Skin of body (tissue), 2 donors: ENCODE data around the gene GRK6. TPM values are rescaled to one million over a fixed set of nuclear protein-coding genes. Genes with fewer than 3 reads are reported as not detected.

Source experiments
- DNase-seq: peaks from one replicate; lab custom pipeline; 2025; lab: John Stamatoyannopoulos, UW
- total RNA-seq: library from RNA; depleted of rRNA; stranded (reverse); fragments of >200 nt; gene quantifications from one replicate; pipeline ENCODE4 v1.2.3, GENCODE V29; 2014

Gene GRK6
- total RNA-seq, 1 donor from 2014 or later = 23.8 TPM

DNA sequence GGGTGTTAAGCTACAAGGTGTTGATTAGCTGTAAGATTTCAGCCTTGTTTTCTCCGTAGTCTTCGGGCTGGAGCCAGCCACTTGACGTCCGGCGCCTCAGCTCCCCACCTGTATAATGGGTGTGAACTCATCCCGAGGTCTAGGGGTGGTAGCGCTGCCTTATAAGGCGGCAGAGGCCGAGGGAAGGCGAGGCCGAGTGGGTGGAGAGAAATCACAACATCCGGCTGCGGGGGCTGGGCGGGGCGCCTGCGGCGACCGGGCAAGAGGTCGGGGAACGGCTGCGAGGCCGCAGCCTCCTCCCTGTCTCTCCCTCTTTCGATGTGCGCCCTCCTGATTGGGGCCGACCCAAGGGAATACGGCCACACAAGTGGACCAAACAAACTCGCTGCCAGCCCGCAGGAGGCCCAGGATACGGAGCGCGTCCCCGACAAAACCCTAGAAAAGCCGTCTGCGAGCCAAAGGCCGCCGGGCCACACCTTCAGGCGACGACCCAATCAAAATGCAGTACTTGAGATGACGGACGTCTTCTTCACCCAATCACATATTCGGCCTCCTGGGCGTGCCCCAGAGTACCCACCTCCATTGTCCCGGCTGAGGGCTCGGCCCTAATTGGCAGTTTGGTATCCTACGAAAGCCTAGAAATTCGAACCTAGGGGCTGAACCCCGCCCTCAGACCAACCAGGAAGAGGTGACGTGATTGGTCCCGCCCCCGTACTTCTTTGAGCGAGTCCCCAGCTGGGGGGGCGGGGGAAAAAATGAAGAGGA is 493 bp upstream of the GRK6 start:
- peak; percentile 100 for DNase-seq

DNA sequence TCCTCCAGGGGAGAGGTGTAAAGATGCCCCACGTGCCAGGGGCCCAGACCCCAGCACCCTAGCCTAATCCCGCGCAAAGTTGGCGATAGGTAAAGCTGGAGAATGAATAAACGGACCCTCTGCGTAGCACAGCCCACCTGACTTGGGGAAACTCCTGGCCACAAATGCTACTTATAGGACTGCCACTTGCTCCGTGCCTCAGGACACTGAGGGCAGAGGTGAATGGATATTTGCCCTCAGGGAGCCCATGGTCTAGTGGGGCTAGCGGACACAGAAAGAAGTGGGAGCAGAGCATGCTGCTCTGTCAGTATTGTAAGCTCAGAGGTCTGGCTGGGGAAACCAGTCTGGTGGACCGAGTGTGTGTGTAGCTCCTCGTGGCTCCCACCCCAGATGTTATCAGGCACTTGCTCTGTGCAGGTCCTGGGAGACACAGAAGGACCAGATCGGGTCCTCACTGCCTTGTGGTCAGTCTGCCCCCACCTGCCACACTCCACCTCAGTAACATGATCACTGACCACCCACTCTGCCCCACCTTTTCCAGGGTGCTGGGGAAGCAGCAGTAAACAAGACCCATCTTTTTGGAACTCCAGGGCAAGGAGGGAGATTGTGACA is 841 bp downstream of the GRK6 start:
- no peak for DNase-seq

DNA sequence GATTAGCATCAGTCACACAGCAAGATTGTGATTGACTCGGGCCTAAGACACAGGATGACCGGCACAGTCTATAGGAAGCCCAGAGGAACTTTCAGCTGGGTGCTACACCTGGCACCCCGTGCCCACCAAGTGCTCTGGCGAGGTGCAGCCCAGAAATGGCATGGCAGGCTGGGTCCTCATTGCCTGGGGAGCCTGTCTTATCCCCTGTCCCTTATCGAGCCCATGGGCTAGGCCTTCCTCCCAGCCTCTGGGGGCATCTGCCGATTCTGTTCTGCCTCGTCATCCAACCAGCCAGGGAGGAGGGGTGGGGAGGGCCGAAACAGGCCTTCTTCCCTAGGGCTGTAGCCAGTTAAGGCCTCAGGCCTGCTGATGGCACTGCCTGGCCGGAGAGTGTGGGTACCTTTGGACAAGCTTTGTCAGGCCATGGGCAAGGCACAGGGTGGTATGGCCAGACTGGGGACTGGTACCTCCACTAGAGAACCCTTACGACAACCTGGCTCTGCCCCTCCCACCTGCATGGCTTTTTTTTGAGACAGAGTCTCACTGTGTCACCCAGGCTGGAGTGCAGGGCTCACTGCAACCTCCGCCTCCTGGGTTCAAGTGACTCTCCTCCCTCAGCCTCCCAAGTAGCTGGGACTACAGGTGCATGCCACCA is 1.6 kb downstream of the GRK6 start:
- no peak for DNase-seq

DNA sequence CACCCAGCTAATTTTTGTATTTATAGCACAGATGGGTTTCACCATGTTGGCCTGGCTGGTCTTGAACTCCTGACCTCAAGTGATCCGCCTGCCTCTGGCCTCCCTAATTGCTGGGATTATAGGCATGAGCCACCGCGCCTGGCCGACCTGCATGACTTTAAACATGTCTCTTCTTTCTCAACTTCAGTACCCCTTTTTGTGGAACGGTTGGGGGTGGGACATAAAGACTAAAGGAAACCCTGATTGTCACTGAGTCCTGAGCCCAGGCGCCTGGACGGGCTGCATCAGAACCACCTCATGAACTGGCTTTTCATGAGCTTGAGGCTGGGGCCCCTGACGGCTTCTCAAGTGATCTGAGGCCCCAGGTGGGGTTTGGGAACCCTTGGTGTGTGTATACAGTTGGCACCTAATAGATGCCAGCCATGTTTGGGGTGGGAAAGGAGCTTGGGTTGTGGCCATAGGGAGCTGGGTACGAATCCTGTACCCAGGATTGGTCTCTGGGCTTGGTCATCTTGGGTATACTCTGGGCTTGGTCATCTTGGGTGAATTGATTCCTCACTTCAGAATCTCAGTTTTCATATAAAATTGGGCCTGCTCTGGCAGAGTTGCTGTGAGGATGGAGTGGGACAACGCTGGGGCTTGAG is 2.2 kb downstream of the GRK6 start:
- DNase-seq = no peak

DNA sequence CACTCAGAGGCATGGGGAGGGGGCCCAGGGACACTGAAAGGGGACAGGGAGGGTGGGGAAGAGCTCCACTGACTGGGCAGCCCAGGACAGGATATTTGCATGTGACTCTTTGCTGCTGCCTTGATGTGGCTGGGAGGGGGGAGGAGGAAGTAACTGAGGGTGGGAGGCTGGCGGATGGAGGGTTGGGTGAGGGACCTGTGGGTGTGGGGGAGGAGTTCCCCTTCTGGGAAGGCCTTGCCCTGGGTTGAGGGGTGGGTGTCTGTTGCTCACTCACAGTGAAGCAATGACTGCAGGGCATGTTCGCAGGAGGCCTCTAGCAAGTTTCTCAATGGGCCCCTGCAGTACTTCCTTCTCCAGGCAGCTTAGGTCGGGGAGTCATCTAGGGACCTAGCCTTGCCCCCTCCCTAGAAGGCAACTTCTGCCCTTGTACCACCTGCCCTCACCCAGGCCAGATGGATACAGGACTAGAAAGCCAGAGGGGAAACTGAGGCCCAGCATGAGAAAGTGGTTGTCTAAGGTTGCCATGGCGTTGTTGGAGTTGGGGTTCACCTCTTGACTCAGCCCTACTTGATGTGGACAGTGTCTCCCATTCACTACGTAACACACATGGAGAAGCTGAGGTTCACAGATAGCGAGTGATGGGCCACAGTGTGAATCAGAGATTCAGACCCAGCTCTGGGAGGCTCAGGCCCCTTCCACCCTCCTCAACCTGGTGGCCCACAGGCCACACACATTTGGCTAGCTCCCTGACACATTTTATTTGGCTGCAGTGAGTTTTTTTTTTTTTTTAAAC is 3.0 kb downstream of the GRK6 start:
- no peak for DNase-seq

DNA sequence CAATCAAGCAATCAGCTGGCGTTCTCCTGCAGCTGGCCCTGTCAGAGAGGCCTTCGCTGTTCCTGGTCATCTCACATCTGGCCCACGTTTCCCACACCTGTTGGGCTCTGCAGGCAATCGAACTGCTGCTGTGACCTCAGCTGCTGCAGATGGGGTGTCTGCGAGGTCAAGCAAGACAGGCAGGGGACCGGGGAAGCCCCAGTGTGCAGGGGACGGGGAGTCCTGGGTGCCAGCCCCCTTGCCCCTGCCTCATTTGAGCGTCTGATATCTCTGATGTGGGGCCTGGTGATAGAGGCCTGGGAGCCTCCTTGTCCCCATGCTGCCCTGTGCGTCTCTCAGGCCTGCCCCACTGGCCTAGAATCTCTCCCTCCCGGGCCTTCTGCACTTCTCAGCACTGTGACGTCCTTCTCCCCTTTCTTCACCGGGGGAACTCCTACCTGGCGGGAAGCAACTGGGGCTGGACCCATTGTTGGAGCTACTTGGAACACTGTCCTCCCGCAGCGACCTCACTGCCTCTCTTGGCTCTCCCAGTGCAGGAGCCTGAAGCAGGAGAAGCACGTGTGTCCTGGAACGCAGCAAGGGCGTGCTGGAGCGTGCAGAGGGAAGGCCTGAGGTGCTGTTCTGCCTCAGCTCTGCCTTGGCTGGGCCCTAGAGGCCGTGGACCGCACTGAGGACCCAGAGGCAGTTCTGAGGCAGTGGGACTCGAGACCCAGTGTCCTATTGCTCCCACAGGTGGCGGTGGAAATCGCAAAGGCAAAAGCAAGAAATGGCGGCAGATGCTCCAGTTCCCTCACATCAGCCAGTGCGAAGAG is 3.9 kb downstream of the GRK6 start:
- DNase-seq = no peak

DNA sequence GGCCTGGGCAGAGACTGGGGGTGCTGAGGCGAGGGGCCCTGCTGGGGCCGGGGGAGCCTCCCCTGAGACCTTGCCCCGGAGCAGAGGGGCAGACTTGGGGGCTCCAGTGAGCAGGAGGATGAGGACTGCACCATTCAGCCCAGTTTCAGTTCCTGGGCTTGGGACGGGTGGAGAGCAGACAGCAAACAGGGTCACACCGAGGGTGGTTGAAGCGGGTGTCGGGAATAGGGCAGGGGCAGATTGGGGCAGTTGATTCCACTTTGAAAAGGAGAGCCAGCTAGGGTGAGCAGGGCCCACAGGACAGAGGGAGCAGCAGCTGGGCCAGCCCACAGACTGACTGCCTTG is 4.5 kb downstream of the GRK6 start:
- DNase-seq = no peak

DNA sequence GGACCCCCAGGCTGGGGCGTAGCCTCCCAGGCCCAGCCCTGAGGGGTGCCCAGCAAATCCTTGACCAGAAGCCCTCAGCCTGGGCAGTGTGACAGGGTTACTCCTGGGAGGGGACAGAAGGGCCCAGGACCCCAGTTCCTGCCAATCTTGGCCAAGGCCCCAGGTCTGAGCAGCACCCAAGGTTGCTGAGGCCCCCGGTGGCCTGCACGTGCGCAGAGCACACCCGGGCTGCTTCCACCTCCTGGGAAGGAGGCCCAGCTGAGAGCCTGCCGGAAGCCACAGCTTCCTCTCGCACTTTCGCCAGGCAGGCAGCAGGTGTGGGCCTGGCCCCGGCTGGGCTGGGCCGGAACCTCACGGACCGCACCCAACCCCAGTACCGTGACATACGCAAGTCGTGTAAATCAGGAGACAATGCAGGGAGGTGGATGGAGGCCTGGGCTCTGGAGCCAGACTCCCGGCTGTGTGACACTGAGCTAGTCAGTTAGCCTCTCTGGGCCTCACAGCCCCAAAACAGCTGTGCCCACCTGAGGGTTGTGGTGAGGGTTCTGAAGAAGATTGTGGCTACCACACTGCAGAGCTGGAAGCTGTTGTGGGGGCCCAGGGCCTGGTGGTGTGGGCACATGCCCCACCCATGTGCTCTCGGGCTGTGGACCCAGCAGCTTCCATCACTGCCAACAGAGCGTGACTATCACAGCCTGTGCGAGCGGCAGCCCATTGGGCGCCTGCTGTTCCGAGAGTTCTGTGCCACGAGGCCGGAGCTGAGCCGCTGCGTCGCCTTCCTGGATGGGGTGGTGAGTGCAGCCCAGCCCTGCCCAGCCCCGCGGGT is 5.1 kb downstream of the GRK6 start:
- DNase-seq = no peak

DNA sequence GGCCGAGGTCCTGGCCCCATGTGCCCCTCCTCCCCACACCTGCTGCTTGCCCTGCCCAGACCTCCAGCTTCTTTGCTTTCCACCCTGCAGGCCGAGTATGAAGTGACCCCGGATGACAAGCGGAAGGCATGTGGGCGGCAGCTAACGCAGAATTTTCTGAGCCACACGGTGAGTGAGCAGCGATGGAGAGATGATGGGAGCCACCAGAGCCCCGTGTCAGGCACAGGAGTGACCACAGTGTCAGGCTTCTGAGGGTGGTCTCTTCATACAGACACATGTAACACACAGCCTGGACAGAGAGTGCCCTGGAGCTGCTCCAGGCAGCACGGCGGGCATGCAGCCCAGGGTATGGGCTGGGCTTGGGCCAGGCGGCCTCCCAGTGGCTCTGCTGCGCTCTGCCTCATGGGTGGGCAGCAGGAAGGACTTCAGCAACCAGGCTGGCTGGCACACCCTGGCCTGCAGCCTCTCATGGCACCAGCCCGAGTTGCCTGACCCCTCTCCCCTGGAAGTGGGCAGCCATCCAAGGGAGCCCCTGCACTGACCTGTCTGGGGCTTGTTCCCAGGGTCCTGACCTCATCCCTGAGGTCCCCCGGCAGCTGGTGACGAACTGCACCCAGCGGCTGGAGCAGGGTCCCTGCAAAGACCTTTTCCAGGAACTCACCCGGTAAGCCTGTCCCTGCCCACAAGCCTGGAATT is 5.8 kb downstream of the GRK6 start:
- DNase-seq = no peak

DNA sequence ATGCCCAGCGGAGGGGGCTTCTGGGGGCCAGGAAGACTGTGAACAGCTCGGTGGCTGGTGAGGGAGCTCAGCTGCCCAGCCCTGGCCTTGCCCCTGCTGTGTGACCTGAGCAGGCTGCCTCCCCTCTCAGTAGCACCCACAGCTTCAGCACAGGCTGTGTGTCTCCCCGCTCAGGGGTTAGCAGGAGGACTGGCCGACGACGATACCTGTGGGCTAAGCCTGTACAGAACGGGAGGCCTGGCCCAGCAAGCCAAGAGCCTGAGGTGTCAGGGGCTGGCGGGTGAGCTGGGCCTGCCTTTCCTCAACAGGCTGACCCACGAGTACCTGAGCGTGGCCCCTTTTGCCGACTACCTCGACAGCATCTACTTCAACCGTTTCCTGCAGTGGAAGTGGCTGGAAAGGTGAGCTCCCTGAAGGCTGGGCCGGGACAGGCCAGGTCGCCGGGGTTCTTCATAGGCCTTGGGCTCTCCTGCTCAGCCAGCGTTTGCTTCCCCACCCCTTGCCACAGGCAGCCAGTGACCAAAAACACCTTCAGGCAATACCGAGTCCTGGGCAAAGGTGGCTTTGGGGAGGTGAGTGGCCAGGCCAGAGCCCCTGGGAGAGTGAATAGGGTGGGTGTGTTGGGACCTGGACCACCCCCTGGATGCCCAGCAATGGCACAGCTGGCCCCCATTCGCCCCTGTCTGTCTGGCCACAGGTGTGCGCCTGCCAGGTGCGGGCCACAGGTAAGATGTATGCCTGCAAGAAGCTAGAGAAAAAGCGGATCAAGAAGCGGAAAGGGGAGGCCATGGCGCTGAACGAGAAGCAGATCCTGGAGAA is 6.6 kb downstream of the GRK6 start:
- no peak for DNase-seq

DNA sequence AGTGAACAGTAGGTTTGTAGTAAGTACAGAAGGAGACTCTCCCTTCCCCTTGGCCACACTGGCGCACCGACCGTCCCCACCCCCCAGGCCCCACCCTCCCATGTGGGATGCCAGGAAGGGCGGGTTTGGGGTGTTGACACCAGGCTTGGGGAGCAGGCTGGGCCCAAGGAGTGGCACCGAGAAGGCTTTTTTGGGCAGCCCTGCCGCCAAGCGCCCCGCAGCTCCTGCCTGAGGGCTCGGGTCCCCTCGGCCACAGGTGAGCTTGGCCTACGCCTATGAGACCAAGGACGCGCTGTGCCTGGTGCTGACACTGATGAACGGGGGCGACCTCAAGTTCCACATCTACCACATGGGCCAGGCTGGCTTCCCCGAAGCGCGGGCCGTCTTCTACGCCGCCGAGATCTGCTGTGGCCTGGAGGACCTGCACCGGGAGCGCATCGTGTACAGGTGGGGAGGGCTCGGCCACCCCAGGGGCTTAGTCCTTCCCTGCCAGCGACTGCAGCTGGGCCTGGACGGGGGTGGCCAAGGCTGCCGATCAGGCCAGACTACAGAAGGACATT is 7.3 kb downstream of the GRK6 start:
- DNase-seq = no peak

DNA sequence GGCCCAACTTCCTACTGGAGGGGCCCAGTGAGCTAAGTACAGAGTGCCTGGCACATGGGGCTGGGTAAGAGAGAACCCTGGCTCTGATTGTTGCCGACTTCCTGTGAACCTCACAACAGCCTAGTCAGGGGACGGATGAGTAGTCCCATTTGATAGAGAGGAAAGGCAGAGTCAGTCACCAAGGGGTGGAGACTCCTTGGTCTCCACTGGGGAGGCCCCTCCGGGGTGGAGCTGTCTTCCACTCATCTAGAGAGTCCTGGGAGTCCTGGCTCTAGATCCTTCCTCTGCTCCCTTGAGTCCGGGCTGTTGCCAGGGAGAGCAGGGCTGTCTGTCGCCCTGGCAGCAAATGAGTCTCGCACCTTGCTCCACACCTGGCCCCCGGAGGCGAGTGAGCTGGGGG is 8.0 kb downstream of the GRK6 start:
- no peak for DNase-seq

DNA sequence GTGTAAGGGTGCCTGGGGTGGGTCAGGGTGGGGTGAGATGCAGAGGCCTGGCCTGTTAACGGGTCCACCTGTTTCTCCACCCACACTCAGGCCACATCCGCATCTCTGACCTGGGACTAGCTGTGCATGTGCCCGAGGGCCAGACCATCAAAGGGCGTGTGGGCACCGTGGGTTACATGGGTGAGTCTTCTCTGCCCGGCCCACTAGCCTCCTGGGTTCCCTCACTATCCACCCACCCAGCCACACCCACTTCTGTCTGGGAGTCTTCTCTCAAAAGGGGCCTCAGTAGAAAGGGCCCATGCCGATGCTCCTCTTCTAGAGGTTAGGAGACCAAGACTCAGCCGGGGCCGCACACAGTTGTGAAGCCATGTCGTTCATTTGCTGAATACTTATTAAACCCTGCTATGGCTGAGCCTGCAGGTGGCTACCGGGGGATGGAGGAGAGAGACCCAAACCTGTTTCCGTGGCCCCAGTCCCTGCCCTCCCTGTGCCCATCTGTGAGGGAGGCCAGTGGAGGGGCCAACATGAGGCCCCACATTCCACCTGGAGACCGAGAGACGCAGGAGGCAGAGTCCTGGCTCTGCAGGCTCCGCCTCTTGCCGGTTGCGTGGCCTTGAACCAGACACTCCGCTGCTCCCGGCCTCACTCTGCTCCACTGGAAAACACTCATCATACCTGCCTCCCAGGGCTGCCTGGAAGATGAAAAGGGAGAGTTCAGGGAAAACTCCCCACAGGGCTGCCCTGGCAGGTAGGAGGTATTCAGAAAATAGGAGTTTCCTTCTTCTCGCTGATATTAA is 8.7 kb downstream of the GRK6 start:
- no peak for DNase-seq

DNA sequence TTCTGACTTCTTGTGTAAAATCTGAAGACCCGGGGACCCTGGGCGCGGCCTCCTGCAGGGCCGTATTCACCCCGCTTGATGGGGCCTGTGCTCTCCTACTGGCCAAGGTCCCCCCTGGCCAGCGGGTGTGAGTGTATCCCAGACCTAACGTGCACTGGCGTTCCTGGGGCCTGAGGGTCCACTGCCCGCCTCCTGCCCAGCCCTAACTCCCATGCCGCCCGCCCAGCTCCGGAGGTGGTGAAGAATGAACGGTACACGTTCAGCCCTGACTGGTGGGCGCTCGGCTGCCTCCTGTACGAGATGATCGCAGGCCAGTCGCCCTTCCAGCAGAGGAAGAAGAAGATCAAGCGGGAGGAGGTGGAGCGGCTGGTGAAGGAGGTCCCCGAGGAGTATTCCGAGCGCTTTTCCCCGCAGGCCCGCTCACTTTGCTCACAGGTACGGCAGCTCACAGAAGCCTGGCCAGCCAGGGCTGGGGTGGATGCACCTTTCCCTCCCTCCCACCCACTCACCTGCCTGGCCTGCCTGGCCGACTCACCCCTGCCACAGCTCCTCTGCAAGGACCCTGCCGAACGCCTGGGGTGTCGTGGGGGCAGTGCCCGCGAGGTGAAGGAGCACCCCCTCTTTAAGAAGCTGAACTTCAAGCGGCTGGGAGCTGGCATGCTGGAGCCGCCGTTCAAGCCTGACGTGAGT is 9.5 kb downstream of the GRK6 start:
- no peak for DNase-seq

DNA sequence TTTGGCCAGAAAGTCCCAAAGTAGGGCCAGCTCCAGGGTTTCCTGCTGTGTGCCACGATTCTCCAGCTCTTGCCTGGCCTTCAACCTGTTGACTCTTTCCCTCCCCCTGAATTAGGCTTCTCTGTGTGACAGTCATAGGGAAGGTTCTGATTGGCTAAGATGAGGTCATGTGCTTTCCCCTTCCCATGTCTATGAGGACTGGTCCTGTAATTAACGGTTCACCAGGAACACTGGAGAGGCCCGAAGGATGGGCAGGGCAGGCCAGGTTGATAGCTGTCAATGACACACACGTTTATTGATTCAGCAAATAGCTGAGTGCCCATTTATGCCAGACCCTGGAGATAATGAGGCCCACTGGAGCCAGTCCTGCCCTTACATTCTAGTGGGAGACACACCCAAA is 11.1 kb downstream of the GRK6 start:
- no peak for DNase-seq

DNA sequence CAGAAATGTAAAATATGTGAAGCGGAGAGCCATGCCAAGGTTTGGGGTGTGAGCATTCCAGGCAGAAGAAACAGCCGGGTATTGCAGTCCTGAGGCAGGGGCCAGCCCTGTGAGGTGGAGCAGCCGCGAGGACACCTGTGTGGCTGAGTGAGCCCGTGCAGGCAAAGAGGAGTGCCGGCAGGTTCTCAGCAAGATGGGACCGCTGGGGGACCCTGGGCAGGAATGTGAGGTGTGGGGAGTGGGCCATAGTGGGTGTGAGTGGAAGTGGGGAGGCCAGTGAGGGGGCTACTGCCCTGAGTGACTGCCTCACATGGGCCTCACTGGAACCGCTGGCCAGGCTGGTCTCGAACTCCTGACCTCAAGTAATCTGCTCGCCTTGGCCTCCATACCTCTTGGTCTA is 12.0 kb downstream of the GRK6 start:
- no peak for DNase-seq
